Cardiac muscle cell (in vitro differentiated cells and primary cell): ENCODE results near the gene RAB7B. TPM values are rescaled to one million over a fixed set of nuclear protein-coding genes. Genes with fewer than 3 reads are reported as not detected.
A peak's percentile ranks its signal among the peaks of the same experiment; 100 is the strongest.

Source experiments
- DNase-seq, 2 donors: peaks; one replicate each; pipeline versions ENCODE4 v3.0.0 to v3.0.0-alpha.2; 2010 to 2017; ENCODE audit warnings: low read depth in 1 of 2, low spot score in 1 of 2
- H3K27ac ChIP-seq: fragments of 200-600 bp; sonication (generic); 2 replicates; pipeline ENCODE4 v1.5.1; 2016
- H3K27me3 ChIP-seq: fragments of 200-600 bp; sonication (generic); 2 replicates; pipeline ENCODE4 v1.6.0; 2016; ENCODE audit warnings: control low read depth
- H3K36me3 ChIP-seq: fragments of 200-600 bp; sonication (generic); 2 replicates; pipeline ENCODE4 v1.5.1; 2016; ENCODE audit warnings: control low read depth
- H3K4me1 ChIP-seq: fragments of 200-600 bp; sonication (generic); 2 replicates; pipeline ENCODE4 v1.8.1; 2017; ENCODE audit warnings: low read depth, mild to moderate bottlenecking, mixed run types
- H3K4me3 ChIP-seq: fragments of 200-600 bp; sonication (generic); 2 replicates; pipeline ENCODE4 v1.5.1; 2016; ENCODE audit warnings: mild to moderate bottlenecking
- H3K9me3 ChIP-seq: fragments of 200-600 bp; sonication (generic); 2 replicates; pipeline ENCODE4 v1.5.1; 2017; ENCODE audit warnings: low read depth, mild to moderate bottlenecking, control low read depth
- CTCF ChIP-seq: IDR thresholded peaks from 2 replicates; pipeline ENCODE4 v1.5.1; 2012; ENCODE audit warnings: low read depth, mild to moderate bottlenecking, low read length
- polyA plus RNA-seq: library from polyadenylated mRNA; unstranded; fragments of >200 nt; fragmentation: Nextera tagmentation; extraction: Ambion mirVana; gene quantifications from 2 replicates; pipeline ENCODE4 v1.2.1, GENCODE V29; 2016
- total RNA-seq: library from RNA; depleted of rRNA; stranded (reverse); fragments of >200 nt; gene quantifications from 2 replicates; pipeline ENCODE4 v1.2.3, GENCODE V29; 2016

RAB7B gene
- total and polyA plus RNA-seq, 2 experiments from 2014 or later = 1.2 to 2.2 TPM

- Histone ChIP-seq H3K9me3 (no peaks in the 10 kb centered on the region), H3K27ac (no peak overlapping the region), H3K36me3 (no peaks in the 10 kb centered on the region), H3K4me3 (no peak overlapping the region), H3K27me3 (no peaks in the 10 kb centered on the region), H3K4me1 (peaks cover 35% of the 10 kb centered on the region)
- DNase-seq = no peak
- no peak for TF ChIP-seq CTCF
Measured at GRCh38 chr1:205944525-205944924, 58.7 kb downstream of the RAB7B start.

- no peak for TF ChIP-seq CTCF
- no peak within 1 kb of the TSS for H3K27ac ChIP-seq
- no peak within 1 kb of the TSS for H3K4me3 ChIP-seq
- H3K9me3 ChIP-seq = no peaks in the 10 kb centered on the region
- H3K4me1 ChIP-seq = peaks cover 39% of the 10 kb centered on the region
- no peaks in the 10 kb centered on the region for H3K27me3 ChIP-seq
- no peak for DNase-seq
- H3K36me3 ChIP-seq = no peaks in the 10 kb centered on the region
Measured at GRCh38 chr1:205943245-205943644, 60.0 kb downstream of the RAB7B start, which contains the start of gene SLC26A9. Gene SLC26A9, minus strand, starts transcription at chr1:205943456. Its CDS starts 7,636 bp downstream, at chr1:205935820.

GRCh38 chr1:205942631-205943159 is 60.5 kb downstream of the RAB7B start:
- no peak overlapping the region for H3K4me3 ChIP-seq
- peaks cover 39% of the 10 kb centered on the region for H3K4me1 ChIP-seq
- no peaks in the 10 kb centered on the region for H3K9me3 ChIP-seq
- no peak overlapping the region for H3K27ac ChIP-seq
- H3K36me3 ChIP-seq = no peaks in the 10 kb centered on the region
- no peak for TF ChIP-seq CTCF
- no peak for DNase-seq
- no peaks in the 10 kb centered on the region for H3K27me3 ChIP-seq

GRCh38 chr1:205940710-205941109 is 62.5 kb downstream of the RAB7B start:
- Histone ChIP-seq H3K9me3 (no peaks in the 10 kb centered on the region), H3K27me3 (no peaks in the 10 kb centered on the region), H3K4me3 (no peak overlapping the region), H3K4me1 (peaks cover 39% of the 10 kb centered on the region), H3K36me3 (no peaks in the 10 kb centered on the region), H3K27ac (no peak overlapping the region)
- DNase-seq = no peak
- TF ChIP-seq CTCF = no peak

- peak; percentile 9 for TF ChIP-seq CTCF
- peak in 1 of 2 donors; percentile 63 for DNase-seq
- Histone ChIP-seq H3K27me3 (no peaks in the 10 kb centered on the region), H3K4me3 (no peak overlapping the region), H3K36me3 (no peaks in the 10 kb centered on the region), H3K4me1 (peaks cover 39% of the 10 kb centered on the region), H3K9me3 (no peaks in the 10 kb centered on the region), H3K27ac (no peak overlapping the region)
Measured at GRCh38 chr1:205939690-205940330, 63.4 kb downstream of the RAB7B start.
